ENCODE results near the gene HPSE2. TPM values are rescaled to one million over a fixed set of nuclear protein-coding genes. Genes with fewer than 3 reads are reported as not detected.

Gene HPSE2
- total RNA-seq, 2 donors from 2014 or later: 0.34 TPM; not detected in 1

GRCh38 chr10:98460837-98461499, 774.7 kb downstream of the HPSE2 start:
- DNase-seq (no peak), ATAC-seq (no peak)
- Mint-ChIP-seq H3K4me1 (peaks cover 4% of the 10 kb centered on the region), H3K4me3 (no peak overlapping the region), H3K27ac (no peak overlapping the region), H3K36me3 (ENCODE audit: low read depth) (peaks cover 10% of the 10 kb centered on the region), H3K27me3 (peaks cover 59% of the 10 kb centered on the region)
- H3K9me3 ChIP-seq (ENCODE audit: control insufficient read depth, low read length, poor library complexity, severe bottlenecking): no peaks in the 10 kb centered on the region

GRCh38 chr10:98458809-98459784, 776.6 kb downstream of the HPSE2 start:
- H3K9me3 ChIP-seq (ENCODE audit: control insufficient read depth, low read length, poor library complexity, severe bottlenecking): no peaks in the 10 kb centered on the region
- Mint-ChIP-seq H3K27ac (no peak overlapping the region), H3K27me3 (peaks cover 57% of the 10 kb centered on the region), H3K4me1 (peaks cover 4% of the 10 kb centered on the region), H3K4me3 (no peak overlapping the region), H3K36me3 (ENCODE audit: low read depth) (peaks cover 10% of the 10 kb centered on the region)
- DNase-seq (no peak), ATAC-seq (no peak)

- H3K4me1 Mint-ChIP-seq: peaks cover 4% of the 10 kb centered on the region
Observed at GRCh38 chr10:98457721-98458120, 777.9 kb downstream of the HPSE2 start.

GRCh38 chr10:98456686-98457482, 778.8 kb downstream of the HPSE2 start:
- Mint-ChIP-seq H3K27ac (no peak overlapping the region), H3K4me1 (peaks cover 4% of the 10 kb centered on the region), H3K27me3 (peaks cover 63% of the 10 kb centered on the region), H3K4me3 (no peak overlapping the region), H3K36me3 (ENCODE audit: low read depth) (peaks cover 10% of the 10 kb centered on the region)
- DNase-seq (no peak), ATAC-seq (no peak)
- H3K9me3 ChIP-seq (ENCODE audit: control insufficient read depth, low read length, poor library complexity, severe bottlenecking): no peaks in the 10 kb centered on the region

More at GRCh38 chr10:98457721-98458120, 777.9 kb downstream of the HPSE2 start:
- no peak for ATAC-seq
- no peak for DNase-seq
- no peaks in the 10 kb centered on the region for H3K9me3 ChIP-seq (ENCODE audit: control insufficient read depth, low read length, poor library complexity, severe bottlenecking)
- H3K27me3 Mint-ChIP-seq: peaks cover 58% of the 10 kb centered on the region
- peaks cover 7% of the 10 kb centered on the region for H3K36me3 Mint-ChIP-seq (ENCODE audit: low read depth)
- H3K27ac Mint-ChIP-seq: no peak overlapping the region
- no peak overlapping the region for H3K4me3 Mint-ChIP-seq

- peaks cover 11% of the 10 kb centered on the region for H3K36me3 Mint-ChIP-seq (ENCODE audit: low read depth)
- no peak for DNase-seq
- H3K4me1 Mint-ChIP-seq: peaks cover 4% of the 10 kb centered on the region
- ATAC-seq: no peak
- no peak overlapping the region for H3K27ac Mint-ChIP-seq
- H3K9me3 ChIP-seq (ENCODE audit: control insufficient read depth, low read length, poor library complexity, severe bottlenecking): no peaks in the 10 kb centered on the region
- H3K4me3 Mint-ChIP-seq: no peak overlapping the region
- peaks cover 64% of the 10 kb centered on the region for H3K27me3 Mint-ChIP-seq
Observed at GRCh38 chr10:98456043-98456570, 779.5 kb downstream of the HPSE2 start.

GRCh38 chr10:98453729-98454128, 781.9 kb downstream of the HPSE2 start:
- no peak for ATAC-seq
- no peak for DNase-seq
- peaks cover 53% of the 10 kb centered on the region for H3K27me3 Mint-ChIP-seq

GRCh38 chr10:98450618-98451017, 785.0 kb downstream of the HPSE2 start:
- H3K27me3 Mint-ChIP-seq: peaks cover 23% of the 10 kb centered on the region
- H3K27ac Mint-ChIP-seq: no peak overlapping the region
- H3K9me3 ChIP-seq (ENCODE audit: control insufficient read depth, low read length, poor library complexity, severe bottlenecking): no peaks in the 10 kb centered on the region
- peaks cover 9% of the 10 kb centered on the region for H3K36me3 Mint-ChIP-seq (ENCODE audit: low read depth)
- ATAC-seq (no peak), DNase-seq (no peak)
- peaks cover 4% of the 10 kb centered on the region for H3K4me1 Mint-ChIP-seq
- H3K4me3 Mint-ChIP-seq: no peak overlapping the region

More at GRCh38 chr10:98453729-98454128, 781.9 kb downstream of the HPSE2 start:
- no peak overlapping the region for H3K4me3 Mint-ChIP-seq
- no peak overlapping the region for H3K27ac Mint-ChIP-seq
- peaks cover 4% of the 10 kb centered on the region for H3K4me1 Mint-ChIP-seq
- H3K9me3 ChIP-seq (ENCODE audit: control insufficient read depth, low read length, poor library complexity, severe bottlenecking): no peaks in the 10 kb centered on the region
- peaks cover 14% of the 10 kb centered on the region for H3K36me3 Mint-ChIP-seq (ENCODE audit: low read depth)

GRCh38 chr10:98449287-98449686, 786.4 kb downstream of the HPSE2 start:
- Mint-ChIP-seq H3K36me3 (ENCODE audit: low read depth) (peaks cover 14% of the 10 kb centered on the region), H3K4me1 (peaks cover 13% of the 10 kb centered on the region), H3K27me3 (peaks cover 22% of the 10 kb centered on the region), H3K4me3 (no peak overlapping the region), H3K27ac (no peak overlapping the region)
- ATAC-seq (no peak), DNase-seq (no peak)
- H3K9me3 ChIP-seq (ENCODE audit: control insufficient read depth, low read length, poor library complexity, severe bottlenecking): no peaks in the 10 kb centered on the region

- Mint-ChIP-seq H3K27me3 (peaks cover 1% of the 10 kb centered on the region), H3K36me3 (ENCODE audit: low read depth) (peaks cover 13% of the 10 kb centered on the region), H3K27ac (peak within 1 kb of the TSS; percentile 91), H3K4me3 (peak within 1 kb of the TSS; percentile 91), H3K4me1 (peaks cover 29% of the 10 kb centered on the region)
- DNase-seq (peak; percentile 57 to 70 (median 63)), ATAC-seq (peak; percentile 94)
- H3K9me3 ChIP-seq (ENCODE audit: control insufficient read depth, low read length, poor library complexity, severe bottlenecking): no peaks in the 10 kb centered on the region
Observed at GRCh38 chr10:98446661-98447221, 788.9 kb downstream of the HPSE2 start, which contains the start of gene HPS1. Gene HPS1, minus strand, starts transcription at chr10:98446935. Its CDS starts 3,695 bp downstream, at chr10:98443240.

- Mint-ChIP-seq H3K4me3 (peak overlapping the region; percentile 91), H3K27ac (peak overlapping the region; percentile 91), H3K4me1 (peaks cover 33% of the 10 kb centered on the region), H3K36me3 (ENCODE audit: low read depth) (peaks cover 15% of the 10 kb centered on the region), H3K27me3 (no peaks in the 10 kb centered on the region)
- DNase-seq (no peak), ATAC-seq (peak; percentile 55)
- H3K9me3 ChIP-seq (ENCODE audit: control insufficient read depth, low read length, poor library complexity, severe bottlenecking): no peaks in the 10 kb centered on the region
Observed at GRCh38 chr10:98446151-98446660, 789.4 kb downstream of the HPSE2 start.

- H3K27me3 Mint-ChIP-seq: no peaks in the 10 kb centered on the region
- peaks cover 33% of the 10 kb centered on the region for H3K4me1 Mint-ChIP-seq
- peaks cover 15% of the 10 kb centered on the region for H3K36me3 Mint-ChIP-seq (ENCODE audit: low read depth)
- peak overlapping the region; percentile 91 for H3K27ac Mint-ChIP-seq
- no peak for ATAC-seq
- H3K4me3 Mint-ChIP-seq: peak overlapping the region; percentile 91
- DNase-seq: no peak
- H3K9me3 ChIP-seq (ENCODE audit: control insufficient read depth, low read length, poor library complexity, severe bottlenecking): no peaks in the 10 kb centered on the region
Observed at GRCh38 chr10:98445200-98445812, 790.3 kb downstream of the HPSE2 start.
